22Rv1 (cell line): Measurements from ENCODE around the gene METTL4.

Experiments
- H3K27ac ChIP-seq: fragments of 450-650 bp; 2 replicates; pipeline ENCODE4 v1.5.1; 2017
- ZFX ChIP-seq: fragments of 450-650 bp; IDR thresholded peaks from 2 replicates; pipeline ENCODE4 v1.6.1; 2017; ENCODE audit warnings: antibody characterized with exemption, borderline replicate concordance
- TF ChIP-seq, protein P1 (sequence below): fragments of 450-650 bp; IDR thresholded peaks from 2 replicates; pipeline ENCODE4 v1.5.1; 2017; ENCODE audit warnings: mild to moderate bottlenecking

The METTL4 gene, protein sequence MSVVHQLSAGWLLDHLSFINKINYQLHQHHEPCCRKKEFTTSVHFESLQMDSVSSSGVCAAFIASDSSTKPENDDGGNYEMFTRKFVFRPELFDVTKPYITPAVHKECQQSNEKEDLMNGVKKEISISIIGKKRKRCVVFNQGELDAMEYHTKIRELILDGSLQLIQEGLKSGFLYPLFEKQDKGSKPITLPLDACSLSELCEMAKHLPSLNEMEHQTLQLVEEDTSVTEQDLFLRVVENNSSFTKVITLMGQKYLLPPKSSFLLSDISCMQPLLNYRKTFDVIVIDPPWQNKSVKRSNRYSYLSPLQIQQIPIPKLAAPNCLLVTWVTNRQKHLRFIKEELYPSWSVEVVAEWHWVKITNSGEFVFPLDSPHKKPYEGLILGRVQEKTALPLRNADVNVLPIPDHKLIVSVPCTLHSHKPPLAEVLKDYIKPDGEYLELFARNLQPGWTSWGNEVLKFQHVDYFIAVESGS

DNA sequence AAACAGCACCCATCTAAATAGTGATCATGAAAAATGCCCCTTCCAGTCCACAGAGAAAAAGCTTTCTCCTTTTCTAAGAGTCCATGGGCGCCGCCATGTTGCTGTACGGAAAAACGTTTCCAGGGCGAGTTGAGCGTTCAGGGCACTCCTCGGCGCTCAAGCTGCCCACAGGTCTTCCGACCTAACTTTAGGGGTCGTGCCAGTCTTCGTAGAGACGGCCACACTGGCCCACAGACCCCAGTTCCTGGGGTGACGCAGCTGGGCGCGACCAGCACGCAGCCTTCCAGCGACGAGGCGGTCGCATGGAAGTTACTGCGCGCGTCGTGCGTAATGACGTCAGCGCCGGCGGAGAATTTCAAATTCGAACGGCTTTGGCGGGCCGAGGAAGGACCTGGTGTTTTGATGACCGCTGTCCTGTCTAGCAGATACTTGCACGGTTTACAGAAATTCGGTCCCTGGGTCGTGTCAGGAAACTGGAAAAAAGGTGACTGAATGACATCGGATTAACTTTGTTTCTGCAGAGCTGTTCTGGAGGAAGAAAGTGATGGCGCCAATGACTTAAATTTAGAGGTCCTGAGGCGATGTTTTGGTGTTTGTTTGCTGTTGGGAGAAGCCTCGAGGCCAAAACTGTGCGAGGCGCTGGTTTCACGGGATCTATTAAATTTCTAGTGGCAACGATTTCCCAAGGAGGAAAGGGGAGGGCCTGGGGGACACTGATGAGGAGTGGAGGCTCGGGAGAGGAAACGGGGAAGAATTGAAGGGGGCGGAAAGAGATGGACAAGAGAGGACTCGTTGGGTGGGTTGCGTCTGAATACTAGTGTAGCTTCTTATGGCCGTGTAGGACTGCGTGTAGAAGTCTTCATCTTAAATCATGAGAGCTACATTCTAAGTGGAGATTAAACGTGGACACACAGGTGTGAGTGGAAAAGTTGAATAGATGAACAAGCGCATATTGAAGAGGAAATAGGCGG is at the start of gene METTL4, which contains the start of gene NDC80:
TSS of gene METTL4 (minus strand) at position 306 of the 971 bp plus-strand sequence. CDS start 4,289 bp downstream, outside the sequence.
TSS of gene NDC80 (plus strand) at position 358 of the 971 bp plus-strand sequence. CDS start 1,429 bp downstream, outside the sequence.
- TF ChIP-seq ZFX = no peak
- TF ChIP-seq, protein P1, sequence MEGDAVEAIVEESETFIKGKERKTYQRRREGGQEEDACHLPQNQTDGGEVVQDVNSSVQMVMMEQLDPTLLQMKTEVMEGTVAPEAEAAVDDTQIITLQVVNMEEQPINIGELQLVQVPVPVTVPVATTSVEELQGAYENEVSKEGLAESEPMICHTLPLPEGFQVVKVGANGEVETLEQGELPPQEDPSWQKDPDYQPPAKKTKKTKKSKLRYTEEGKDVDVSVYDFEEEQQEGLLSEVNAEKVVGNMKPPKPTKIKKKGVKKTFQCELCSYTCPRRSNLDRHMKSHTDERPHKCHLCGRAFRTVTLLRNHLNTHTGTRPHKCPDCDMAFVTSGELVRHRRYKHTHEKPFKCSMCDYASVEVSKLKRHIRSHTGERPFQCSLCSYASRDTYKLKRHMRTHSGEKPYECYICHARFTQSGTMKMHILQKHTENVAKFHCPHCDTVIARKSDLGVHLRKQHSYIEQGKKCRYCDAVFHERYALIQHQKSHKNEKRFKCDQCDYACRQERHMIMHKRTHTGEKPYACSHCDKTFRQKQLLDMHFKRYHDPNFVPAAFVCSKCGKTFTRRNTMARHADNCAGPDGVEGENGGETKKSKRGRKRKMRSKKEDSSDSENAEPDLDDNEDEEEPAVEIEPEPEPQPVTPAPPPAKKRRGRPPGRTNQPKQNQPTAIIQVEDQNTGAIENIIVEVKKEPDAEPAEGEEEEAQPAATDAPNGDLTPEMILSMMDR = no peak
- peak within 1 kb of the TSS; percentile 84 for H3K27ac ChIP-seq

DNA sequence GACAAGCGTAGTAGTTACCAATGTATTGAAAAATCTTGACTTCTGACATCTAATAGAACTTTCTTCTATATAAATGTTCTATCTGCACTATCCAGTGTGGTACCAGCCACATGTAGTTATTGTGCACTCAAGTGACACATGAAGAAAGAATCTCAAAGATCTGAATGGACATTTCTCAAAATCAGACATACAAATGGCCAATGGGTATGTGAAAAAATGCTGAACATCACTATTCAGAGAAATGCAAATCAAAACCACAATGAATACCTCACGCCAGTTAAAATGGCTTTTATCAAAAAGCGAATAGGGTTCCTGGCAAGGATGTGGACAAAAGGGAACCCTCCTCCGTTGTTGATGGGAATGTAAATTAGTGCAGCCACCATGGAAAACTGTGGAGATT is 46.7 kb upstream of the METTL4 start:
- H3K27ac ChIP-seq = no peak overlapping the region
- TF ChIP-seq, protein P1 = no peak
- TF ChIP-seq ZFX = no peak

DNA sequence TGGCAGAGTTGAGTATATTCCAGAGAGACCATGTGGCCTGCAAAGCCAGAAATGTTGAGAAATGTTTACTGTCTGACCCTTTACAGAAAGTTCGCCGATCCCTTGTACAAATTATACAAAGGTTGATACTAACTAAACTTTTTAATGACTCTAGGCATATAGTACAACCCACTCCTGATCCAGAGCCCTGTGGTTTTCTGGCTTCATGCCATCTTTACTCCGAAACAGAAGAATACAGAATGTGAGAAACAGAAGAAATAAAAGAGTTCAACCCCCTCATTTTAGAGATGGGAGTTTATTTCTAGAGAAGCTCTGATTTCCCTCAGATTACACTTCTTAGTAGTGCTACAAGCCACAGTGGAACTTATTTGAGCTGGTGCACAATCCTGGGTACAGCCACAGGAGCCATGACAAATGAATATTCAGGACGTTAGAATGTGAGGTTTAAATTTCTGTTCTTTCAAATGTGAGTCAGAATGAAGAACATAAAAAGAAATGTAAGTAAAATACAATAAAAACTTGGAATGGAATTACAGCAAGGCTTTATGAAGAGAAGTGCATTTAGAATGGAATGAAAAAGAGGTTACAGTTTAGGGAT is 46.2 kb upstream of the METTL4 start:
- no peak for TF ChIP-seq ZFX
- TF ChIP-seq, protein P1 = no peak
- no peak overlapping the region for H3K27ac ChIP-seq

DNA sequence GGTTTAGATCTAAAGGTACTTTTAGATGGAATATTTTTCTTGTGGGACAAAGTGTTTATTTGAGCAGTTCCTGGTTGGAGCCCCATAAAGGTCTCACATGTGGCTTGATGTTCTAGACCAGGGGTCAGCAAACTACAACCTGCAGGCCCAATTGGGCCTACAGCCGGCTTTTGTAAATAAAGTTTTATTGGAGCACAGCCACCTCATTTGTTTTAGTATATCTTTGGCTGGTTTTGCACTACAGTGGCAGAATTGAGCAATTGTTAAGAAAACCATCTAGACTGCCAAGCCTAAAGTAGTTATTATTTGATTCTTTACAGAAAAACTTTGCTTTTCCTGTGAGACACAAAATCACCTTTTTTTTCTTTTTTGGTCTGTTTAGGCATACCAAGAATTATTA is 41.7 kb upstream of the METTL4 start:
- no peak for TF ChIP-seq ZFX
- TF ChIP-seq, protein P1 = no peak
- no peak overlapping the region for H3K27ac ChIP-seq

DNA sequence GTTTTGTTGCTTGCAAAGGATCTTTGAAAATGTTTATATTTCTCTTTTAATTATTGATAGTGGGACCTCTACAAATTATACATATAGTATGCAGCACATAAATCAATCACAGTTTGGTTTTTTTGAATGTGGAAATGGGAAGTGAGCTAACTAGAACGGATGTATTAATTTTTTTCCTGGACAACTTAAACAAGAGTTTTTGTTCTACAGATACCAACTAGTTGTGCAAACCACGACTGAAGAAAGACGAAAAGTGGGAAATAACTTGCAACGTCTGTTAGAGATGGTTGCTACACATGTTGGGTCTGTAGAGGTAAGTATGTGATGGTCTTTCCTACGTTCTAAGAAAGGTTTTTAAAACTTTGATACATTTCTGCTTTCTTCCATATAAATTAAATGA is 39.2 kb upstream of the METTL4 start:
- no peak for TF ChIP-seq ZFX
- TF ChIP-seq, protein P1 = no peak
- H3K27ac ChIP-seq = no peak overlapping the region

DNA sequence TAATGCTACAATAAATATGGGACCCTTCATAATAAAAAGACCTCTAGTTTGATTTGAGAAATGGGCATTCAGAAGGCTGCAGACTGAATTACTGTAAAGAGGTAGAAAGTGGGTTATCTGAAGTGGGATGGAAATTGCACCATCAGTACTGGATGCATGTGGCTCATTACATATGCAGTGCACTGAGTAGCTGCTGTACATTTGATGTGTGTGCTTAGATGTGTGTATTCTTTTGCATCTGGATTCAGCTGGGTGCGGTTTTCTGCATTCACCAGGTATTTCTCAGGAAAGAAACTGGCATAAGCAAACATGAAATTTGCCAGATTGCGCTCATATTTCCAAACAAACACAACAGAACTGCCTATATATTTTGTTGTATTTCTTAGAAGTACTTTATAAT is 38.3 kb upstream of the METTL4 start:
- TF ChIP-seq ZFX = no peak
- TF ChIP-seq, protein P1 = no peak
- no peak overlapping the region for H3K27ac ChIP-seq
